WERI-Rb-1 (cell line): ENCODE data around the gene TOMT.
A peak's percentile ranks its signal among the peaks of the same experiment; 100 is the strongest.

Source experiments
- DNase-seq: peaks from one replicate; pipeline ENCODE4 v3.0.0-alpha.2; 2020
- H3K27ac ChIP-seq: fragments of 250-450 bp; sonication (Bioruptor Pico); 2 replicates; pipeline ENCODE4 v1.5.1; 2020; ENCODE audit warnings: mild to moderate bottlenecking, moderate library complexity
- H3K27me3 ChIP-seq: fragments of 250-450 bp; sonication (Bioruptor Pico); 2 replicates; pipeline ENCODE4 v1.5.1; 2021; ENCODE audit warnings: mild to moderate bottlenecking, low read depth, moderate library complexity; ENCODE audit not compliant: insufficient read depth, severe bottlenecking
- H3K36me3 ChIP-seq: fragments of 250-450 bp; sonication (Bioruptor Pico); 2 replicates; pipeline ENCODE4 v1.5.1; 2020; ENCODE audit warnings: mild to moderate bottlenecking, moderate library complexity
- H3K4me3 ChIP-seq: 2 replicates; pipeline ENCODE4 v1.5.1; 2011; ENCODE audit warnings: low read depth, mild to moderate bottlenecking, control low read depth, low read length
- H3K9me3 ChIP-seq: fragments of 250-450 bp; sonication (Bioruptor Pico); 2 replicates; pipeline ENCODE4 v1.5.1; 2021; ENCODE audit warnings: mild to moderate bottlenecking, moderate library complexity; ENCODE audit not compliant: severe bottlenecking
- TF ChIP-seq, protein P1 (sequence below): IDR thresholded peaks from 2 replicates; pipeline ENCODE4 v1.5.1; 2011; ENCODE audit warnings: low read depth, mild to moderate bottlenecking, control low read depth, inconsistent platforms, low read length

Gene TOMT

GRCh38 chr11:72088076-72088808, 17.5 kb upstream of the TOMT start:
- Histone ChIP-seq H3K27me3 (no peaks in the 10 kb centered on the region), H3K36me3 (peaks cover 4% of the 10 kb centered on the region; the same call in 1 of the 2 replicates), H3K4me3 (no peak overlapping the region), H3K27ac (peak overlapping the region; percentile 57), H3K9me3 (no peaks in the 10 kb centered on the region)
- no peak for DNase-seq
- TF ChIP-seq, protein P1, sequence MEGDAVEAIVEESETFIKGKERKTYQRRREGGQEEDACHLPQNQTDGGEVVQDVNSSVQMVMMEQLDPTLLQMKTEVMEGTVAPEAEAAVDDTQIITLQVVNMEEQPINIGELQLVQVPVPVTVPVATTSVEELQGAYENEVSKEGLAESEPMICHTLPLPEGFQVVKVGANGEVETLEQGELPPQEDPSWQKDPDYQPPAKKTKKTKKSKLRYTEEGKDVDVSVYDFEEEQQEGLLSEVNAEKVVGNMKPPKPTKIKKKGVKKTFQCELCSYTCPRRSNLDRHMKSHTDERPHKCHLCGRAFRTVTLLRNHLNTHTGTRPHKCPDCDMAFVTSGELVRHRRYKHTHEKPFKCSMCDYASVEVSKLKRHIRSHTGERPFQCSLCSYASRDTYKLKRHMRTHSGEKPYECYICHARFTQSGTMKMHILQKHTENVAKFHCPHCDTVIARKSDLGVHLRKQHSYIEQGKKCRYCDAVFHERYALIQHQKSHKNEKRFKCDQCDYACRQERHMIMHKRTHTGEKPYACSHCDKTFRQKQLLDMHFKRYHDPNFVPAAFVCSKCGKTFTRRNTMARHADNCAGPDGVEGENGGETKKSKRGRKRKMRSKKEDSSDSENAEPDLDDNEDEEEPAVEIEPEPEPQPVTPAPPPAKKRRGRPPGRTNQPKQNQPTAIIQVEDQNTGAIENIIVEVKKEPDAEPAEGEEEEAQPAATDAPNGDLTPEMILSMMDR = no peak

GRCh38 chr11:72091292-72091691, 14.4 kb upstream of the TOMT start:
- DNase-seq = peak; percentile 79
- peak overlapping the region; percentile 16; the same call in 1 of the 2 replicates for H3K27ac ChIP-seq
- TF ChIP-seq, protein P1 = peak; percentile 85

GRCh38 chr11:72098741-72099140, 7.0 kb upstream of the TOMT start:
- TF ChIP-seq, protein P1 = no peak
- no peak for DNase-seq
- peaks cover 50% of the 10 kb centered on the region for H3K36me3 ChIP-seq
- no peaks in the 10 kb centered on the region for H3K27me3 ChIP-seq
- no peak overlapping the region for H3K4me3 ChIP-seq
- H3K27ac ChIP-seq = no peak overlapping the region
- no peaks in the 10 kb centered on the region for H3K9me3 ChIP-seq

More at GRCh38 chr11:72091292-72091691, 14.4 kb upstream of the TOMT start:
- Histone ChIP-seq H3K27me3 (no peaks in the 10 kb centered on the region), H3K9me3 (no peaks in the 10 kb centered on the region), H3K4me3 (no peak overlapping the region), H3K36me3 (peaks cover 10% of the 10 kb centered on the region)

DNA sequence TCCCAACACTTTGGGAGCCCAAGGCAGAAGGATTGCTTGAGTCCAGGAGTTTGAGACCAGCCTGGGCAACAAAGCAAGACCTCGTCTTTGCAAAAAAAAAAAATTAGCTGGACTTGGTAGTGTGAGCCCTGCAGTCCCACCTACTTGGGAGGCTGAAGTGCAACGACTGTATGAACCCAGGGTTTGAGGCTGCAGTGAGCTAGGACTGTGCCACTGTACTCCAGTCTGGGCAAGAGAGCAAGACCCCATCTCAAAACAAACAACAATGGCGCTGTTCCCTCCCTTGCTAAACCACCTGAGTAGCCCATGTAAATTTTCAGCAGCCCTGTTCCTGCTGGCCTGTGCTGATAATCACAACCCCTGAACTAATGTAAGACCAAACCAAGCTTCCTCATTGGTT, 5.7 kb upstream of the TOMT start:
- TF ChIP-seq, protein P1 = no peak
- DNase-seq = no peak
- peaks cover 47% of the 10 kb centered on the region for H3K36me3 ChIP-seq
- H3K9me3 ChIP-seq = no peaks in the 10 kb centered on the region
- H3K4me3 ChIP-seq = no peak overlapping the region
- H3K27me3 ChIP-seq = no peaks in the 10 kb centered on the region
- H3K27ac ChIP-seq = no peak overlapping the region

GRCh38 chr11:72100462-72100861, 5.3 kb upstream of the TOMT start:
- H3K36me3 ChIP-seq = peaks cover 47% of the 10 kb centered on the region
- H3K27me3 ChIP-seq = no peaks in the 10 kb centered on the region
- no peak for DNase-seq
- H3K27ac ChIP-seq = no peak overlapping the region
- TF ChIP-seq, protein P1 = no peak
- H3K4me3 ChIP-seq = no peak overlapping the region
- no peaks in the 10 kb centered on the region for H3K9me3 ChIP-seq

DNA sequence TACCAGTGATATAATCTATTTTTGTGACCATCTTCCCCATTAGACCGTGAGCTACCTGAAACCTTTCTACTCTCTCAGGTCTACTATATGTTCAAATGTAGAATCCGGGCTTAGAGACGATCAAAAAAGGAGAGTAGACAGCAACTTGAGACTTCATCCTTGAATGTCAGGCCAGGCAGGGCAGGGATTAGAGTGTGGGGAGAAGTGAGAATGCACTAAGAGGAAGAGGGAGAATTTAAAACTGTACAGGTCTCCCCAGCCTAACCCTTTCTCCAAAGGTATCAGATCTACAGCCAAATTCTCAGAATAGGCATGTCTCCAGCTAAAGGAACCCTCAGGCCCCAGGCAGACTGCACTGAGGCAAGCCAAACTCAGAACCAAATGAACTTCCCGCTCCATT, 3.6 kb upstream of the TOMT start:
- no peaks in the 10 kb centered on the region for H3K9me3 ChIP-seq
- DNase-seq = no peak
- H3K27me3 ChIP-seq = no peaks in the 10 kb centered on the region
- peak overlapping the region; percentile 98 for H3K27ac ChIP-seq
- TF ChIP-seq, protein P1 = no peak
- H3K4me3 ChIP-seq = peak overlapping the region; percentile 92
- H3K36me3 ChIP-seq = peaks cover 39% of the 10 kb centered on the region
